GM12878 (cell line): ENCODE results near the gene S100A10.

Experiments used
- ATF3 ChIP-seq: IDR thresholded peaks from 2 replicates; pipeline ENCODE4 v1.6.1; 2011; ENCODE audit warnings: low read depth, mild to moderate bottlenecking, low read length, moderate library complexity, borderline replicate concordance; ENCODE audit errors: extremely low read depth
- CREM ChIP-seq: IDR thresholded peaks from 2 replicates; pipeline ENCODE4 v1.6.1; 2014; ENCODE audit warnings: antibody characterized with exemption, low read depth
- CTCF ChIP-seq, 3 experiments: IDR thresholded peaks in 2 of 3; conservative IDR thresholded peaks in 1 of 3; 2 replicates each; pipeline ENCODE4 v1.5.1; 2011; ENCODE audit warnings: low read depth in 3 of 3, low read length in 3 of 3, mild to moderate bottlenecking in 3 of 3, control low read depth in 2 of 3, moderate library complexity in 2 of 3, inconsistent platforms in 1 of 3, mixed read lengths in 1 of 3; ENCODE audit not compliant: control insufficient read depth in 2 of 3, insufficient read depth in 1 of 3; ENCODE audit errors: extremely low read depth in 1 of 3
- FOXM1 ChIP-seq: IDR thresholded peaks from 2 replicates; pipeline ENCODE4 v1.6.1; 2012; ENCODE audit warnings: low read depth, mild to moderate bottlenecking, inconsistent platforms, low read length, moderate library complexity
- POLR2A ChIP-seq: IDR thresholded peaks from 2 replicates; pipeline ENCODE4 v1.6.1; 2011; ENCODE audit warnings: low read depth, mild to moderate bottlenecking, low read length
- SIN3A ChIP-seq: IDR thresholded peaks from 2 replicates; pipeline ENCODE4 v1.6.1; 2012; ENCODE audit warnings: low read depth, low read length, improper control_type of control experiment
- STAT3 ChIP-seq: IDR thresholded peaks from 2 replicates; pipeline ENCODE4 v1.6.1; 2011; ENCODE audit warnings: low read depth, low read length, improper control_type of control experiment
- SUPT20H ChIP-seq: IDR thresholded peaks from 2 replicates; pipeline ENCODE4 v1.6.1; 2011; ENCODE audit warnings: low read depth, mild to moderate bottlenecking, low read length, moderate library complexity, borderline replicate concordance; ENCODE audit not compliant: control insufficient read depth

GRCh38 chr1:151986501-151987190 is 7.0 kb downstream of the S100A10 start:
- no peak for TF ChIP-seq ATF3
- no peak for TF ChIP-seq STAT3
- TF ChIP-seq CTCF (IDR thresholded peaks at IDR 0.05 in 2 of 3, conservative IDR thresholded peaks at IDR 0.05 in 1 of 3; ENCODE audit: control insufficient read depth in 2 of 3, extremely low read depth in 1 of 3, insufficient read depth in 1 of 3, low read depth in 3 of 3, low read length in 3 of 3), result no peak
- TF ChIP-seq CREM, result no peak
- TF ChIP-seq SUPT20H, result no peak
- TF ChIP-seq SIN3A, result no peak
- no peak for TF ChIP-seq FOXM1
- no peak for TF ChIP-seq POLR2A
